Measurements from ENCODE around the gene SCN2A.

The SCN2A gene

GRCh38 chr2:165294912-165295311 lies 55.7 kb downstream of the SCN2A start:
- Histone ChIP-seq H3K79me2 (ENCODE audit: insufficient read depth, low read length) (no peaks in the 10 kb centered on the region), H3K36me3 (ENCODE audit: insufficient read depth, low read length) (no peaks in the 10 kb centered on the region), H3K27me3 (ENCODE audit: insufficient read depth, low read length) (no peaks in the 10 kb centered on the region), H2AFZ (ENCODE audit: low read length) (no peak overlapping the region), H3K4me1 (ENCODE audit: insufficient read depth, low read length, severe bottlenecking) (no peaks in the 10 kb centered on the region), H3K9ac (ENCODE audit: low read length) (no peak overlapping the region), H3K9me2 (ENCODE audit: low read depth, low read length) (no peaks in the 10 kb centered on the region), H3K27ac (ENCODE audit: low read depth, low read length, poor library complexity, severe bottlenecking) (no peak overlapping the region), H3F3A (ENCODE audit: insufficient read depth, low read length) (no peaks in the 10 kb centered on the region), H3K9me3 (ENCODE audit: low read length) (no peaks in the 10 kb centered on the region), H3K4me3 (ENCODE audit: low read depth, low read length, poor library complexity, severe bottlenecking) (no peak overlapping the region), H4K20me1 (ENCODE audit: insufficient read depth, low read length) (no peaks in the 10 kb centered on the region), H3K4me2 (ENCODE audit: low read length) (no peak overlapping the region)
- no peak for TF ChIP-seq CTCF (IDR thresholded peaks at IDR 0.05; ENCODE audit: low read length)
- TF ChIP-seq EZH2 (IDR thresholded peaks at IDR 0.05; ENCODE audit: borderline replicate concordance, low read length) = no peak

- Histone ChIP-seq H3K36me3 (ENCODE audit: insufficient read depth, low read length) (no peaks in the 10 kb centered on the region), H3K9me3 (ENCODE audit: low read length) (no peaks in the 10 kb centered on the region), H3K9me2 (ENCODE audit: low read depth, low read length) (no peaks in the 10 kb centered on the region), H3K4me2 (ENCODE audit: low read length) (no peak overlapping the region), H4K20me1 (ENCODE audit: insufficient read depth, low read length) (no peaks in the 10 kb centered on the region), H3K79me2 (ENCODE audit: insufficient read depth, low read length) (no peaks in the 10 kb centered on the region), H2AFZ (ENCODE audit: low read length) (no peak overlapping the region), H3F3A (ENCODE audit: insufficient read depth, low read length) (no peaks in the 10 kb centered on the region), H3K27ac (ENCODE audit: low read depth, low read length, poor library complexity, severe bottlenecking) (no peak overlapping the region), H3K27me3 (ENCODE audit: insufficient read depth, low read length) (no peaks in the 10 kb centered on the region), H3K4me3 (ENCODE audit: low read depth, low read length, poor library complexity, severe bottlenecking) (no peak overlapping the region), H3K4me1 (ENCODE audit: insufficient read depth, low read length, severe bottlenecking) (no peaks in the 10 kb centered on the region), H3K9ac (ENCODE audit: low read length) (no peak overlapping the region)
- TF ChIP-seq EZH2 (IDR thresholded peaks at IDR 0.05; ENCODE audit: borderline replicate concordance, low read length) (no peak), CTCF (IDR thresholded peaks at IDR 0.05; ENCODE audit: low read length) (no peak)
Observed at GRCh38 chr2:165295643-165296042, 56.4 kb downstream of the SCN2A start.

- no peaks in the 10 kb centered on the region for H4K20me1 ChIP-seq (ENCODE audit: insufficient read depth, low read length)
- no peaks in the 10 kb centered on the region for H3F3A ChIP-seq (ENCODE audit: insufficient read depth, low read length)
- H3K27ac ChIP-seq (ENCODE audit: low read depth, low read length, poor library complexity, severe bottlenecking) = no peak overlapping the region
- H3K9me3 ChIP-seq (ENCODE audit: low read length) = no peaks in the 10 kb centered on the region
- H3K79me2 ChIP-seq (ENCODE audit: insufficient read depth, low read length) = no peaks in the 10 kb centered on the region
- no peak overlapping the region for H3K4me3 ChIP-seq (ENCODE audit: low read depth, low read length, poor library complexity, severe bottlenecking)
- H3K4me2 ChIP-seq (ENCODE audit: low read length) = no peak overlapping the region
- no peak overlapping the region for H3K9ac ChIP-seq (ENCODE audit: low read length)
- H2AFZ ChIP-seq (ENCODE audit: low read length) = no peak overlapping the region
- no peak for TF ChIP-seq EZH2 (IDR thresholded peaks at IDR 0.05; ENCODE audit: borderline replicate concordance, low read length)
- no peak for TF ChIP-seq CTCF (IDR thresholded peaks at IDR 0.05; ENCODE audit: low read length)
- H3K27me3 ChIP-seq (ENCODE audit: insufficient read depth, low read length) = no peaks in the 10 kb centered on the region
- no peaks in the 10 kb centered on the region for H3K9me2 ChIP-seq (ENCODE audit: low read depth, low read length)
- H3K36me3 ChIP-seq (ENCODE audit: insufficient read depth, low read length) = no peaks in the 10 kb centered on the region
- no peaks in the 10 kb centered on the region for H3K4me1 ChIP-seq (ENCODE audit: insufficient read depth, low read length, severe bottlenecking)
Observed at GRCh38 chr2:165305391-165306096, 66.3 kb downstream of the SCN2A start.

Measured in OCI-LY1 (cell line).